ES-I3 (cell line): ENCODE results near the gene PHETA2.
"Not testable (repeated sequence)": the region's sequence is repeated elsewhere in the genome, so short reads cannot be mapped to it uniquely, and the experiment has no call there.

ENCODE experiments used
- H3K36me3 ChIP-seq: 2 replicates; pipeline ENCODE4 v1.6.1; 2013; ENCODE audit warnings: mild to moderate bottlenecking, low read length, control low read depth, moderate library complexity; ENCODE audit not compliant: insufficient read depth
- H3K4me1 ChIP-seq: 2 replicates; pipeline ENCODE4 v1.6.1; 2013; ENCODE audit warnings: mild to moderate bottlenecking, control low read depth, low read length; ENCODE audit not compliant: insufficient read depth
- H3K9ac ChIP-seq: 2 replicates; pipeline ENCODE4 v1.6.1; 2013; ENCODE audit warnings: low read depth, mild to moderate bottlenecking, low read length, moderate library complexity
- H3K9me3 ChIP-seq: 2 replicates; pipeline ENCODE4 v1.6.1; 2013; ENCODE audit warnings: mild to moderate bottlenecking, low read length, moderate library complexity; ENCODE audit not compliant: control insufficient read depth, insufficient read depth

Gene PHETA2

DNA sequence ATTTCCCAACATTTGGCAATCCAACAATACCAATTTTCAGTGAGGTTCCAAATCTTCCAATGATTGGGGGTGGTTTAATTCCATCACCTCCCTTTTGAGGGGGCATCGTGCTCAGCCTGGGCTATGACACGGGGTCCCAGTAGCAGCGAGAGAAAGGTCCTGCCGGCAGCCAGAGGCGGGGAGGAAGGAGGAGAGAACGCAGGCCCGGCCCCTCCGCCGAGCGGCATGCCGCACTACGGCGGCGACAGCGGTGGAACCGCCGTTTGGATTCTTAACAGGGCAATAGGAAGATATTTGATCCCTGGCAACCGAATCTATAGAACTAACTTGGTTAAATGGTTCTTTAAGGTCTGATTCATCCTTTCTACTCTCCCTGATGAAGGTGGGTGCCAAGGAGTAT, 34.8 kb downstream of the PHETA2 start:
- Histone ChIP-seq H3K36me3 (no peaks in the 10 kb centered on the region), H3K4me1 (no peaks in the 10 kb centered on the region), H3K9me3 (peaks cover 12% of the 10 kb centered on the region), H3K9ac (no peak overlapping the region)

DNA sequence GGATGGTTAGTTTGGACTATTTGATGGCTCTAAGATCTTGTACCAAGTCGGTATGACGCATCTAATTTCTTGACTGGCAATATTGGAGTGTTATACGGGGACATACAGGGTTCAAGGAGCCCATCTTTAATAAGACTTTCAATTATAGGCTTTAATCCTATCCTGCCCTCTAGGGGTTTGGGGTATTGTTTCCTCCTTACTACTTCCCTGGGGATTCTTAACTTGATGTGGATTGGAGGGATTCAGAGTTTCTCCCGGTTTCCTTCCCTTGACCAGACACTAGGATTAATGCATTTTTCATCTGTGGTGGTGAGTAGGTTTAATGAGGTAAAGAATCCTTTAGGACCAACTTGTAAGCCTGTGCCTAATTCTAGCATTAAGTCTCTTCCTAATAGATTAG, 37.8 kb downstream of the PHETA2 start:
- Histone ChIP-seq H3K9me3 (peaks cover 6% of the 10 kb centered on the region; the same call in 1 of the 2 replicates), H3K9ac (no peak overlapping the region)

DNA sequence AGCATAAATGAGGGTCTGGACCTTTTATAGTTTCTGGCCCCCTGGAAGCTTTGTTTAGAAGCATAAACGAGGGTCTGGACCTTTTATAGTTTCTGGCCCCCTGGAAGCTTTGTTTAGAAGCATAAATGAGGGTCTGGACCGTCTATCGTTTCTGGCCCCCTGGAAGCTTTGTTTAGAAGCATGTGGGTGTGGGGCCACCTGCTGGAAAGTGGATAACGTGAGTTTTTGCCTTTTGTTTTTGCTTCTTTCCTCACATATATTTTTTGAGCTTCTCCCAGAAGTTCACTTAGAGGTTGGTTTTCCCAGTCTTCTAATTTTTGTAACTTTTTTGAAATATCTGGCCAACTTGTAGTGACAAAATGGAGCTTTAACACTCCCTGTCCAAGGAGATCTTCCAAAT, 38.7 kb downstream of the PHETA2 start:
- not testable (repeated sequence) for H3K9me3 ChIP-seq, H3K36me3 ChIP-seq, H3K9ac ChIP-seq, H3K4me1 ChIP-seq

More for the DNA sequence above, 37.8 kb downstream of the PHETA2 start:
- H3K4me1 ChIP-seq: no peaks in the 10 kb centered on the region
- H3K36me3 ChIP-seq: no peaks in the 10 kb centered on the region

DNA sequence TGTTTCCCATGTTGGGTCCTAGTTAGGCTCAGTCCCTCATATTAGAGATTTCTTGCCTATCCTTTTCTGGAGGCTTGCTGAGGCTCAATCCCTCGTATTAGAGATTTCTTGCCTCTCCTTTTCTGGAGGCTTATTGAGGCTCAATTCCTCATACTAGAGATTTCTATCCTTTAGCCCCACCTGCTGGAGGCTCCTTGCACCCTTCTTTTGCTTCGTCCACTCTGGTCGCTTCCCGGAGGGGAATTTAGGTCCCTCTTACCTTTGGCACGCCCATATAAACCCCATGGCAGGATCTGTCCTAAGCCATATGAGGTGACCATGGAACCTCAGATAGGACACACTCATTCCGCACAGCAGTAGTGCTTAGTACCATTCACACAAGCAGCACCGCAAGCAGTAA, 40.7 kb downstream of the PHETA2 start:
- no peaks in the 10 kb centered on the region for H3K4me1 ChIP-seq
- H3K9ac ChIP-seq: no peak overlapping the region
- peaks cover 6% of the 10 kb centered on the region; the same call in 1 of the 2 replicates for H3K9me3 ChIP-seq
- no peaks in the 10 kb centered on the region for H3K36me3 ChIP-seq

DNA sequence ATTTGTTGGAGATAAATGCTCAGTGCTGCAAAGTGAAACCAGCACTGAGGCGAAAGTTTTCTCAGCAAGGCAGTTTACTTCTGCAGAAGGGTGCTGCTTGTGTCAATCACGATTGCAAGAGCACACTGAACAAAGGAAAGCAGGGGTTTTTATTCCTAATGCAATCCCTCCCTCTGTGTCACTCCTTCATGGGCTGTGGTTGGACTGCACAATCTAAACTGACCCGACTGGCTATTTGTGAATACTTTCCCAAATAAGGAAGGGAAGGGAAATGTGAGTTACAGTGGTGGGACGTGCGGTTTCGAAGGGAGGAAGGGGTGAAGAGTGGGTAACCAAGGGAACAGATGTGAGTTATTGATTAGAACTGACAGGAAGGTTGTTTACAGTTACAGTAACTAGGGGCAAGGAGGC, 41.4 kb downstream of the PHETA2 start:
- not testable (repeated sequence) for H3K4me1 ChIP-seq, H3K9ac ChIP-seq, H3K36me3 ChIP-seq, H3K9me3 ChIP-seq

DNA sequence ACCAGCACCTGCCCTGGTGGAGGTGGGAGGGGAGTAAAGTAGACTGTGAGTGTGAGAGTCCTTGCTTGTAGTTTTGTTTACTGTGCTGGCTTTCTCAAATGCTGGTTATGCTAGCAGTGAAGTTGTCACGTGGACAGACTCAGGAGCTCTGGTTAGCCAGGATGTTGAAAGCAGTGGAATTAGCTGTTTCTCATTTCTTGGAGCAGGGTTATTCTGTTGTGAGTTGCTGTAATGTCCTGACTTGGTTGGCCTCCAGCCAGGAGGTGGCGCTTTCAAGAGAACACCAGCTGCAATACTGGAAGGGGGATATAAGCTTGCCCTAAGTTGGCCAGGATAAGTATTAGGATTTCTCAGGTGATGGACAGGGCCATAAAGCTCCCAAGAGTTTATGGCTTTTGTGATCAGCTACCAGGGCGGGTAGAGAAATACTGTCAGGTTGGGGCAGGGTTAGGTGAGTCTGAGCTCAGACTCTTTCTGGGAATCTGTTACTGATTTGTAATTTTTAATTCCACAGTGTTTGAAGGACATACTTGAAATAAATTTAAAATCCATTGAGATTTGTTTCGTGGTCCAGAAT, 42.9 kb downstream of the PHETA2 start:
- Histone ChIP-seq H3K36me3 (no peaks in the 10 kb centered on the region), H3K9me3 (peaks cover 6% of the 10 kb centered on the region; the same call in 1 of the 2 replicates), H3K4me1 (no peaks in the 10 kb centered on the region), H3K9ac (no peak overlapping the region)

DNA sequence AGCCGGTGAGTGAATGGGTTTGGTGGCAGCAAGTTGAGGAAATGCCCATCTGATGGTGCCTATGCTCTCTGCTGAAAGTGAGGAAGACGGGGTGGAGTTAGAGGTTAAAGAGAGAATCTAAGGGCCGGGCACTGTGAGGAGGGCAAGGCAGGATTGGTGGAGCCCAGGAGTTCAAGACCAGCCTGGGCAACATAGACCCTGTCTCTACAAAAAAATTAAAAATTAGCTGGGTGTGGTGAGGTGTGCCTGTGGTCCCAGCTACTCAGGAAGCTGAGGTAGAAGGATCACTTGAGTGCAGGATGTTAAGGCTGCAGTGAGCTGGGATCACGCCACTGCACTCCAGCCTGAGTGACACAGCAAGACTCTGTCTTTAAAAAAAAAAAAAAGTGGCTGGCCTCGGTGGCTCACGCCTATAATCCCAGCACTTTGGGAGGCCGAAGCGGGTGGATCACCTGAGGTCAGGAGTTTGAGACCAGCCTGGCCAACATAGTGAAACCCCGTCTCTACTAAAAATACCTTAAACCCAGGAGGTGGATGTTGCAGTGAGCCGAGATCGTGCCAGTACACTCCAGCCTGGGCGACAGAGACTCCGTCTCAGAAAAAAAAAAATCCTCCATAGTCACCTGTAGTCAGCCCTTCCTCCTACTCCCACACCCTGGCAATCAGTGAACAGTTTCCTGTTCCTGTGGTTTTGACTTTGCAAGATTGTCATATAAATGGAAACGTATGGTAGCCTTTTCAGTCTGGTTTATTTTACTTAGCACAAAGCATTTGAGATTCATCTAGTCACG, 46.4 kb downstream of the PHETA2 start:
- H3K4me1 ChIP-seq, H3K9ac ChIP-seq, H3K36me3 ChIP-seq, H3K9me3 ChIP-seq: not testable (repeated sequence)

DNA sequence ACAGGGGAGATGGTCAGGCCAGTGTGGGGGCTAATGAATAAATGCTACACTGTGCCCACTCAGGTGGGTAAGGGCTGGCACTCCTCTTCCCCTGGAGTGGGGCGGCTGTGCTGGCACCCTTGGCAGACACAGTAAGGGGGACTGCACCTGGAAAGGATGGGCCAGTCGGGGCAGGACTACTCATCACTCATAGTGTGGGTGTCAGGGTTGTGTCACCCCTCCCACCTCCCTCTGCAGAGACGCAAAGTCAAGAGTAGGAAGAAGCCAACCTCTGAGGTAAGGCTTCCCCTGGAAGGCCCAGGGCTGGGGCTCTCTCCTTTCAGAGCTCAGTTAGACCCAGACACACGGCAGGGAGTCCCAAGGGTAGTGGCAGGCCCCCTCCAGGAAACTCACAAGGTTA, 49.5 kb downstream of the PHETA2 start:
- not testable (repeated sequence) for H3K36me3 ChIP-seq, H3K9ac ChIP-seq, H3K9me3 ChIP-seq, H3K4me1 ChIP-seq

DNA sequence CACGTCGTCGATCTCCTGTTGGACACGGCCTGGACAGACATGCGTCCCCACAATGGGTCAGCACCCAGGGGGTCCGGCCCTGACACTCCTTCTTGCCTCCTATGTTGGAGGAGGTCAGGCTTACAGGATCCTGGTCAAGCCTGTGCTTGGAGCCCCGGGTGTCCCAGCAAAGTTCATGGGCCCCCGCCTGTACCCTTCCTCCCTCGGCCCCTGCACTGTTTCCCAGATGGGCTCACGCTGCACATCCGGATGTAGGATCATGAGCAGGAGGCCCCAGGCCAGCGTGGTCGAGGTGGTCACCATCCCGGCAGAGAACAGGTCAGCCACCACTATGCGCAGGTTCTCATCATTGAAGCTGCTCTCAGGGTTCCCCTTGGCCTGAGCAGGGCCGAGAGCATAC, 53.6 kb downstream of the PHETA2 start:
- no peaks in the 10 kb centered on the region for H3K4me1 ChIP-seq
- no peaks in the 10 kb centered on the region for H3K36me3 ChIP-seq
- H3K9ac ChIP-seq: no peak overlapping the region
- no peaks in the 10 kb centered on the region for H3K9me3 ChIP-seq

DNA sequence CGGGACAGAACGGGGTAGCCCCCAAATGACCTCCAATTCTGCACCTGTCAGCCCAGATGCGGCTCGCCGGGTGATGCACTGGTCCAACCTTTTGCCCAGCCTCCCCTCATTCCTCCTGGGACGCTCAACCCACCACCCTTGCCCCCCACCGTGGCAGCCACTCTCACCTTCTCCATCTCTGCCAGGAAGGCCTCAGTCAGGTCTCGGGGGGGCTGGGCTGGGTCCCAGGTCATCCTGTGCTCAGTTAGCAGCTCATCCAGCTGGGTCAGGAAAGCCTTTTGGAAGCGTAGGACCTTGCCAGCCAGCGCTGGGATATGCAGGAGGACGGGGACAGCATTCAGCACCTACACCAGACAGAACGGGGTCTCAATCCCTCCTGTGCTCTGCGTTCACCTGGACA, 54.0 kb downstream of the PHETA2 start:
- not testable (repeated sequence) for H3K9me3 ChIP-seq, H3K9ac ChIP-seq, H3K4me1 ChIP-seq, H3K36me3 ChIP-seq
